Lower lobe of right lung (tissue), 2 donors: ENCODE data around the gene SLC1A3. TPM values are rescaled to one million over a fixed set of nuclear protein-coding genes. Genes with fewer than 3 reads are reported as not detected.

Experiments used
- ATAC-seq, 2 donors: fragments of 200-7000 bp; cut with Tn5 transposase; one replicate each; pipeline ENCODE4 v1.9.1; 2020 to 2022; ENCODE audit warnings: mild to moderate bottlenecking in 2 of 2, moderate library complexity in 2 of 2
- DNase-seq: peaks from one replicate; pipeline ENCODE4 v3.0.0-alpha.2; 2020
- H3K27ac ChIP-seq: fragments of 200-600 bp; one replicate; pipeline ENCODE4 v1.8.0; 2022
- H3K27me3 ChIP-seq: fragments of 200-600 bp; one replicate; pipeline ENCODE4 v1.8.0; 2022; ENCODE audit warnings: low read depth
- H3K36me3 ChIP-seq: fragments of 200-600 bp; one replicate; pipeline ENCODE4 v1.8.0; 2022; ENCODE audit warnings: mild to moderate bottlenecking
- H3K4me1 ChIP-seq: fragments of 200-600 bp; one replicate; pipeline ENCODE4 v1.8.0; 2022
- H3K4me3 ChIP-seq: fragments of 200-600 bp; one replicate; pipeline ENCODE4 v1.8.0; 2022; ENCODE audit warnings: mild to moderate bottlenecking
- H3K9me3 ChIP-seq: fragments of 200-600 bp; one replicate; pipeline ENCODE4 v1.8.0; 2022
- CTCF ChIP-seq: fragments of 200-600 bp; IDR thresholded peaks from one replicate; pipeline ENCODE4 v1.8.0; 2022; ENCODE audit warnings: antibody characterized with exemption, mild to moderate bottlenecking
- intact Hi-C: fragments of 100-400 bp; cut with DNase I; formaldehyde crosslinking; loops from one replicate; pipeline ENCODE4 v1.11.0; 2022
- total RNA-seq: library from RNA; stranded (reverse); fragmentation: NEBNext Ultra II Directional; extraction: Animal tissue kit (Norgen Biotek cat#: 25700); gene quantifications from one replicate; pipeline ENCODE4 v1.2.1, GENCODE V29; 2021
- donor health status: DM: no; HTN: yes; CAD: no; lungs with severe emphysema.

The SLC1A3 gene
- total RNA-seq, 1 donor from 2014 or later = 52.1 TPM

- H3K4me3 ChIP-seq = no peak overlapping the region
- no peaks in the 10 kb centered on the region for H3K4me1 ChIP-seq
- no peaks in the 10 kb centered on the region for H3K36me3 ChIP-seq
- intact Hi-C loops = no loop called here
- H3K27me3 ChIP-seq = no peaks in the 10 kb centered on the region
- DNase-seq (no peak), ATAC-seq (no peak)
- no peak overlapping the region for H3K27ac ChIP-seq
- H3K9me3 ChIP-seq = no peaks in the 10 kb centered on the region
- no peak for TF ChIP-seq CTCF
Observed at GRCh38 chr5:36726767-36727166, 120.4 kb downstream of the SLC1A3 start.

- intact Hi-C loops = no loop called here
- TF ChIP-seq CTCF = peak; percentile 73
- no peaks in the 10 kb centered on the region for H3K36me3 ChIP-seq
- no peaks in the 10 kb centered on the region for H3K4me1 ChIP-seq
- H3K9me3 ChIP-seq = no peaks in the 10 kb centered on the region
- peak; percentile 41 to 73 for ATAC-seq
- no peak overlapping the region for H3K4me3 ChIP-seq
- DNase-seq = no peak
- no peaks in the 10 kb centered on the region for H3K27me3 ChIP-seq
- H3K27ac ChIP-seq = no peak overlapping the region
Observed at GRCh38 chr5:36728697-36729543, 122.5 kb downstream of the SLC1A3 start.

GRCh38 chr5:36730537-36731216 is 124.3 kb downstream of the SLC1A3 start:
- no peak for TF ChIP-seq CTCF
- no peaks in the 10 kb centered on the region for H3K36me3 ChIP-seq
- intact Hi-C loops = no loop called here
- H3K9me3 ChIP-seq = no peaks in the 10 kb centered on the region
- no peak overlapping the region for H3K27ac ChIP-seq
- H3K27me3 ChIP-seq = no peaks in the 10 kb centered on the region
- ATAC-seq = no peak
- no peak overlapping the region for H3K4me3 ChIP-seq
- no peak for DNase-seq
- H3K4me1 ChIP-seq = no peaks in the 10 kb centered on the region

- Histone ChIP-seq H3K36me3 (no peaks in the 10 kb centered on the region), H3K4me3 (no peak overlapping the region), H3K27me3 (no peaks in the 10 kb centered on the region), H3K27ac (no peak overlapping the region), H3K4me1 (no peaks in the 10 kb centered on the region), H3K9me3 (no peaks in the 10 kb centered on the region)
- ATAC-seq (no peak), DNase-seq (no peak)
- intact Hi-C loops = no loop called here
- TF ChIP-seq CTCF = no peak
Observed at GRCh38 chr5:36733183-36733582, 126.8 kb downstream of the SLC1A3 start.

GRCh38 chr5:36734422-36734821 is 128.0 kb downstream of the SLC1A3 start:
- no peak for TF ChIP-seq CTCF
- no peak overlapping the region for H3K4me3 ChIP-seq
- H3K27ac ChIP-seq = no peak overlapping the region
- H3K4me1 ChIP-seq = no peaks in the 10 kb centered on the region
- no peak for DNase-seq
- H3K9me3 ChIP-seq = no peaks in the 10 kb centered on the region
- no peaks in the 10 kb centered on the region for H3K27me3 ChIP-seq
- no peak for ATAC-seq
- intact Hi-C loops = no loop called here
- H3K36me3 ChIP-seq = no peaks in the 10 kb centered on the region
